NCI-H2107 treated with DMSO at 0.1 percent for 48 hours (cell line): ENCODE data around the gene THRA.

ENCODE experiments used
- DNase-seq: peaks from one replicate; lab custom pipeline; 2025; ENCODE audit not compliant: unreplicated experiment; lab: John Stamatoyannopoulos, UW

Gene THRA

GRCh38 chr17:40026816-40027613, 35.8 kb upstream of the THRA start:
- DNase-seq, result peak; percentile 56

DNA sequence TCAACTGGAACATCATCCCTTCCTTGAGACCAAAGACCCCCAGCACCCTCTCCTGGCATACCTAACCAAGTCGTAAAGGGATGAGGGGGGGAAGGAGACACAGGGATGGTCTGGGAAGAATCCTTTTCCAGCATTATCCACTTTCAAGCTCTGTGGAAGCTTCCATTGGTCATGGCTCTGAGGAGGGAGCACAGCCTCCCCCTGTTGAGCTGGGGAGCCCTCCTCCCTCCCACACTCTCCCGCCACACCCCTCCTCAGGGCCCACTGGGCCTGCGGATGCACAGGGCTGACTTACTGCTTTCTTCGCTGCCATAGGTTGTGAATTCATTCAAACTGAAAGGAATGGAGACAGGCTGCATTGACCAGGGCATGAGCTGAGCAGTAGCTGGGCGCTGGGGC, 35.2 kb upstream of the THRA start:
- DNase-seq, result no peak

- DNase-seq, result no peak
Measured at GRCh38 chr17:40028595-40028994, 34.2 kb upstream of the THRA start.

GRCh38 chr17:40031706-40032105, 31.1 kb upstream of the THRA start:
- no peak for DNase-seq

DNA sequence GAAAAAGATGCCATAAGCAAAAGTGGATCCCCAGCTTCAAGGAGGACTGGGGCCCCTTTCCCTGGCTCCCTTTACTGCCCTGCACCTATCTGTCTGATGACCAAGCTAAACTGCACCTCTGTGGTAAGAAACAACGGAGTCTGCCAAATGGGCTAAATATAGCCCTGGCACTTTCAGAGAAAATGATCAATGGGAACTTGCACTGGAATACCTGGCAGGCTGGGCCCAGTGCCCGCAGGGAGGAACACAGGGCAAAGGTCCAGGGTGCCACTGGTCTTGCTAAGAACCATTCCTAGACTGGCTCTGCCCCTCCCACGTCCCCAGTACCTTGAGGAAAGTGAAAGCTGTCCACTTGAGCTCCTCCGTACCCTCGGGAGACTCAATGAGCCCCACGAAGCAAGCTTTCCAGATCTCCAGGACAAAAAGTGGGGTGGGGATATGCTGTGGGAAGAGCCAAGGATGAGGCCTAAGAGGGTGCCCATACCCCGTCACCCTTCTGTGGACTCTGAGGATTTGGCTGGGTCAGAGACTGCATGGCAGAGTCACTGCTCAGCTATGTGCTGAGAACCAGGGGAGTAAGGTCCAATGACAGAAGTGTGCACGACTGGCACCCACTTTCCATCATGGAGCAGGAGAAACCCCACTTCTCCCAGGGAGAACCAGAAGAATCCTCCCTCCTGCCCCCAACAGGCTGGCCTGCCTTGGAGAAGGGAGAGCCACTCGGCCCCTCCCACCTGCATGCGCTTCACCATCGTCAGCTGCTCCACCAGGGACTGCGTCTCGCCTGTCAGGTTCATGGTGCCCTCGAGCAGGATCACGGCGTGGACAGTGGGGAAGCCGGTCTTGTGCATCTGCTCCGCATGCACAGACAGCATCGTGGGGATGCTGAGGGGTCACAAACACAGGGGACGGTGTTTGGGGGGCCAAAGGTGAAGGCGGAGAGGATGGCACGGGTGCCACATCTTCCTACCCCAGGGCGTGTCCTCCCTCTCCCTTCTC, 30.1 kb upstream of the THRA start:
- DNase-seq, result no peak

DNA sequence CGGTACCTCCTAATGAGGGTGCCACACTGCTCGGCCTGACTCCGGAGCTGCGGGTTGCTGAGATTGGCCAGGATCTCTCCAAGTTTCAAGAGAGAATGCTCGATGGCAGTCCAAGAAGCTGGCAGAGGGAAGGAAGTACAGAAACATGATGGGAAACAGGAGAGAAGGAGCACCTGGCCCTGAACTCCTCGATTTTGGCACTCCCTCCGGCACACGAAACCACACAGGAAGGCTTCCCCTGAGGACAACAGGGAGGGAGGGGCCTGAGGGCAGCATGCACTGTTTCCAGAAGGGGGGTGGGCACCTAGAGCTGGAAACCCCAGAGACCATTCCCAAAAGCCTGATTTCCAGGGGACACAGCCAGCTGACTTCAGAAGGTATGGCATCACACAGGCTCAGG, 29.4 kb upstream of the THRA start:
- DNase-seq, result no peak

DNA sequence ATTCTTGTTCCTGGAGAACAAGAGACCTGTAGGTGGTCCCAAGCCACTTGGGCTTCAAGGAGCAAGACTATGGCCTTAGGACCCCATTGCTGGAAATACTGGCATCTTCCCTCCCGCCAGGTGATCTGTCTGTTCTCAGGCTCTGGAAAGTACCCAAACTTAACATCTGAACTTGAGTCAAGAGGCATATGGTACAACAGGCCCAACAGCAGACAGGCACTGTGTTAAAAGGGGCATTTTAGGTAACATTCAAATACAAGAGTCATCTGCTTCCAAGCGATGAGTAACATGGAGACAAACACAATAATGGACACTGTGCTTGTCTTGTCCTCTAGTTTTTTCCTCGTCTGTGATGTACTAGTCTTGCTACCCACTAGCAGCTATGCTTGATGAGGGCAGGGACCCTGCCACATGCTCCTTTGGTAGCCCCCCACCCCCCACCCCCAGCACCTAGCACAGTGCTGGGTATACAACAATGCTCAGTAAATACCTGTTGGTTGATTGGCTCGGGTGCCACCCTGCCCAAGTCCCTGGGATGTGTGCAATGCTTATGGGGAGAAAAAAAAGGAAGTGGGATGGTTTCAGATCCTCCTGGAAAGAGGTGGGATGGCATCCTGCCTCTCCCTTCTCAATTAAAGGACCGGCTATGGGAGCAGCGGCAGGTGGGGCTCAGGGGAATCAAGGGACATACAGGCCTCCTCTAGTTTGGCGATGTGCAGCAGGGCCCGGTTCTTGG, 28.2 kb upstream of the THRA start:
- DNase-seq, result no peak

- DNase-seq, result no peak
Measured at GRCh38 chr17:40035162-40035559, 27.6 kb upstream of the THRA start.

- DNase-seq, result no peak
Measured at GRCh38 chr17:40038882-40039513, 23.8 kb upstream of the THRA start.

- no peak for DNase-seq
Measured at GRCh38 chr17:40041196-40041595, 21.6 kb upstream of the THRA start.

- no peak for DNase-seq
Measured at GRCh38 chr17:40056379-40057015, 6.3 kb upstream of the THRA start.

DNA sequence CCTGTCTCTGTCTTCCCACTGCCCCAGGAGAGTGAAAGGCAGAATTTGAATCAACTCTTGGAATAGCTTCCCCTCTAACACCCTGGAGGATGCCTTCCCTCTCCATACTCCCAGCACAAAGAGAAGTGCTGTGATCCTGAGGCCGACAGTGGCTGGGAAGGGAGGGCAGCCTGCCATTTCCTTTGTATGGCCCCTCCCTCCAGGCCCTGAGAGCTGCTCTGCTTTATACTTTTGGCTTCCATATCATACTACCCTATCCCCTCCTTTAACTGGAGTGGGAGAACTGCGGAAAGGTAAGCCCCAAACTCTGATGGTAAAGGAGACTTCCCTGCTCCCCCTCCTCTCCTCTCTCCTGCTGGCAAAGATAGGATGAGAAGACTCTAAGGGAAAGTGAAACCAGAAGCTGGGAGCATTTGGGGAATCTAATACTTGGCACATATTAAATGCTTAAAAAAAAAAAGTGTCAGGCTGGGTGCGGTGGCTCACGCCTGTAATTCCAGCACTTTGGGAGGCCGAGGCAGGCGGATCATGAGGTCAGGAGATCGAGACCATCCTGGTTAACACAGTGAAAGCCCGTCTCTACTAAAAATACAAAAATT, 4.5 kb upstream of the THRA start:
- no peak for DNase-seq

DNA sequence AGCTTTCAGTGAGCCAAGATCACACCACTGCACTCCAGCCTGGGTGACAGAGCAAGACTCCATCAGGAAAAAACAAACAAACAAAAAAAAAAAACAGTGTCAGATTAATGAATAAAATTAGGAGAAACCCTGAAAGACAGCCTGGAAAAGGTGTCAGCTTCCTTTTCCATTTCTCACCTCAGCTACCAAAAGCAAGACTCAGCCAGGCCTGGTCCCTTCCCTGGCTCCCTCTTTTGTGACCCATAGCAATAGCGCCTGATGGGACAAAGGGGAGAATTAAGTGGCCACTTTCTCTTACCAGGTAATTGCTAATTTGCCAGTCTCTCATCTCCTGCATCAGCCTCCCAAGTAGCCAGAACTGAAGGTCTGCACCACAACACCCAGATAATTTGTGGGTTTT, 3.9 kb upstream of the THRA start:
- DNase-seq, result no peak

DNA sequence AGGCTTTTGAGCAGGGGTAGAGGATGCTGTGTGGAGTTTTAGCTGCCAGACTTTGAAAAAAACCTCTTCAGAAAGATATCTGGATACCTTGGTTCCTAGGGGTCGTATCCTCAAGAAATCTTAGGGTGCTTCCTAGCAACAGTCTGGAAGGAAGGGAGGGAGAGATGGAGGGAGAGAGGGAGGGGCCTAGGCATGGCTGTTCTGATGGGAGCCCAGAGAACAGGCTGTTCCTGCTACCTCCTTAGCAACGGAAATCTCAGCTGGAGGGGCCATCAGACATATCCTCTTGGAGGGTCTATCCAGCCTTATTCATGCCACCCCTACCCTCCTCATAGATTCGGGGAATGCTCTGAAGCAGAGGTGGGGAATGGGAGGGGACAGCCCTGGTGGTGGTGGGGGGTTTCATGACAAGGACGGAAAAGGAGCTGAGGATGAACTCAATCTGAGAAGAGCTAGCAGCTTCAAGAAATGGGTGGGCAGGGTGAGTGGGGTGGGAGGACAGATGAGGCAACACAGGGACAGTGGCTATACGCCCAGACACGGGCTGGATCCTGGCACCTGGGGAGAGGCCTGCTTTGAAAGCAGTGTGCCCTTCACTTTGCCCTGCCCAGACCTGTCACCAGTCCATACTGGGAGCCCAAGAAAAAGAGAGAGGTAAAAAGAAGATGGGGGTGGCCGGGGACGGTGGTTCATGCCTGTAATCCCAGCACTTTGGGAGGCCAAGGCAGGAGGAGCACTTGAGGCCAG, 2.9 kb upstream of the THRA start:
- DNase-seq, result no peak

DNA sequence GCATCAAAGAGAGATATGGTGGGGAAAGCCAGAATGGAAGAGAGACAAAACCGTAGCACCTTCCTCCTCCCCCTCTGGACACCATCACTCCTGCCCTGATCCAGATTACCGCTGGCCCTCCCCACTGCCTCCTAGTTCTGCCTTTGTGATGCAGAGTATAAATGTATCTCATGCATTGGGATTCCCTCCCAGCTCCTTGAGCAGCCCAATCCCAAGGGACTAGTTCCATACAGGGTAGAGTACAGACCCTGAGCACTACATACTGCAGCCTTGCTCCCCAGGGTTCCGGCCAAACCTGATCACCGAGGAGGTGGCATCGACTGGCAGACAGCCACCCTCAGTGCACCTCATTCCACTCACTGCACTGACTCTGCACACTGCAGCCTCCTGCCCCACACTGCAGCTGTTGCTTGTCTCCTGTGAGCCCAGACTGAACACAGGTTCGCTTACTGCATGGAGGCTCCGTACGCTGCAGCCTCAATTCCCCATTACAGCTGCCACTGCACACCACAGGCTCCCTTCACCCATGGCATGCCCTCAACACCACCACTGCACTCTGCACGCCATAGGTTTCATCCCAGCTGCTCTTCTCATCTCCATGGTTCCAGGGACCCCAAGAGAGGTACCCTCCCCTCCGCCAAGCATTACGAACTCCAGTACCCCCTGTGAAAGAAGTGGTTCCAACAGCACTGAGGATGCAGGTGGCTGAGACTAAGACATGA, 1.7 kb upstream of the THRA start:
- peak; percentile 74 for DNase-seq

- no peak for DNase-seq
Measured at GRCh38 chr17:40061609-40062038, 1.1 kb upstream of the THRA start.

- DNase-seq, result no peak
Measured at GRCh38 chr17:40063187-40063771, 514 bp downstream of the THRA start.

- no peak for DNase-seq
Measured at GRCh38 chr17:40063901-40064531, 1.3 kb downstream of the THRA start.
